GM12878 (cell line): ENCODE results near the gene TYK2. TPM values are rescaled to one million over a fixed set of nuclear protein-coding genes. Genes with fewer than 3 reads are reported as not detected.

ENCODE experiments used
- ATF3 ChIP-seq: IDR thresholded peaks from 2 replicates; pipeline ENCODE4 v1.6.1; 2011; ENCODE audit warnings: low read depth, mild to moderate bottlenecking, low read length, moderate library complexity, borderline replicate concordance; ENCODE audit errors: extremely low read depth
- BHLHE40 ChIP-seq, 2 experiments: fragments of 450-650 bp in 1 of 2; IDR thresholded peaks; 2 replicates each; pipeline ENCODE4 v1.6.1; 2011 to 2017; ENCODE audit warnings: low read depth in 2 of 2, borderline replicate concordance in 1 of 2, improper control_type of control experiment in 1 of 2, low read length in 1 of 2, mild to moderate bottlenecking in 1 of 2
- CBX3 ChIP-seq: fragments of 200-600 bp; sonication (generic); IDR thresholded peaks from 2 replicates; pipeline ENCODE4 v1.6.1; 2016; ENCODE audit warnings: low read depth, borderline replicate concordance
- CREB1 ChIP-seq: IDR thresholded peaks from 2 replicates; pipeline ENCODE4 v1.6.1; 2012; ENCODE audit warnings: low read depth, mild to moderate bottlenecking, inconsistent platforms
- HDAC2 ChIP-seq: fragments of 200-600 bp; sonication (generic); IDR thresholded peaks from 2 replicates; pipeline ENCODE4 v1.6.1; 2017
- KDM1A ChIP-seq: fragments of 200-600 bp; sonication (generic); IDR thresholded peaks from 2 replicates; pipeline ENCODE4 v1.6.1; 2016; ENCODE audit warnings: borderline replicate concordance
- KLF5 ChIP-seq: fragments of 450-650 bp; IDR thresholded peaks from 2 replicates; pipeline ENCODE4 v1.6.1; 2014; ENCODE audit warnings: mild to moderate bottlenecking; ENCODE audit not compliant: partially characterized antibody
- MAX ChIP-seq: IDR thresholded peaks from 2 replicates; pipeline ENCODE4 v1.6.1; 2012; ENCODE audit warnings: low read depth, low read length, improper control_type of control experiment
- MEF2B ChIP-seq: fragments of 450-650 bp; IDR thresholded peaks from 2 replicates; pipeline ENCODE4 v1.6.1; 2018; ENCODE audit warnings: mild to moderate bottlenecking, moderate library complexity; ENCODE audit not compliant: partially characterized antibody, poor library complexity, severe bottlenecking
- MLLT1 ChIP-seq: fragments of 450-650 bp; IDR thresholded peaks from 2 replicates; pipeline ENCODE4 v1.6.1; 2016; ENCODE audit warnings: mild to moderate bottlenecking
- MYC ChIP-seq: IDR thresholded peaks from 2 replicates; pipeline ENCODE4 v1.6.1; 2011; ENCODE audit warnings: mild to moderate bottlenecking, low read length, moderate library complexity, inconsistent platforms; ENCODE audit not compliant: insufficient read depth, insufficient replicate concordance, insufficient read length, severe bottlenecking
- NBN ChIP-seq: fragments of 450-650 bp; IDR thresholded peaks from 2 replicates; pipeline ENCODE4 v1.6.1; 2016
- NR2F1 ChIP-seq: fragments of 450-650 bp; conservative IDR thresholded peaks from 2 replicates; pipeline ENCODE4 v1.6.1; 2017; ENCODE audit warnings: mild to moderate bottlenecking
- PBX3 ChIP-seq: IDR thresholded peaks from 2 replicates; pipeline ENCODE4 v1.6.1; 2011; ENCODE audit warnings: mild to moderate bottlenecking, low read depth, low read length, moderate library complexity; ENCODE audit not compliant: insufficient replicate concordance
- POLR2AphosphoS5 ChIP-seq: IDR thresholded peaks from 2 replicates; pipeline ENCODE4 v1.6.1; 2011; ENCODE audit warnings: mild to moderate bottlenecking, low read length, inconsistent platforms
- RUNX3 ChIP-seq: IDR thresholded peaks from 2 replicates; pipeline ENCODE4 v1.6.1; 2012; ENCODE audit warnings: low read length, inconsistent platforms
- SP1 ChIP-seq: IDR thresholded peaks from one replicate; pipeline ENCODE4 v1.6.1; 2011; ENCODE audit warnings: low read depth, low read length
- SRF ChIP-seq, 2 experiments: IDR thresholded peaks; 2 replicates each; pipeline ENCODE4 v1.6.1; 2011; ENCODE audit warnings: low read depth in 2 of 2, low read length in 2 of 2, mild to moderate bottlenecking in 1 of 2, moderate library complexity in 1 of 2
- ZBTB33 ChIP-seq: fragments of 450-650 bp; IDR thresholded peaks from 2 replicates; pipeline ENCODE4 v1.6.1; 2017; ENCODE audit warnings: mild to moderate bottlenecking
- ZNF687 ChIP-seq: fragments of 450-650 bp; IDR thresholded peaks from 2 replicates; pipeline ENCODE4 v1.6.1; 2017; ENCODE audit warnings: mild to moderate bottlenecking, moderate library complexity
- polyA plus RNA-seq, 11 experiments: library from polyadenylated mRNA; depleted of rRNA in 4 of 11; unstranded in 6 of 11; stranded (reverse) in 5 of 11; fragments of >200 nt; fragmentation: Nextera tagmentation in 4 of 11; fragmentation: Illumina TruSeq in 1 of 11; extraction: Ambion mirVana in 4 of 11; extraction: Trizol in 1 of 11; gene quantifications; 1 replicate in 1 of 11; 2 replicates in 10 of 11; pipeline versions ENCODE4 v1.2.1 to v1.2.3, GENCODE V29; 2011 to 2016; ENCODE audit warnings: inconsistent platforms in 2 of 11, missing spikeins in 2 of 11, low read depth in 1 of 11
- total RNA-seq, 4 experiments: library from RNA; depleted of rRNA in 3 of 4; stranded (reverse); fragments of >200 nt in 3 of 4; fragmentation: Illumina TruSeq in 1 of 4; extraction: Trizol in 1 of 4; gene quantifications; 2 replicates each; pipeline versions ENCODE4 v1.2.1 to v1.2.3, GENCODE V29; 2013 to 2021

The TYK2 gene
- total and polyA plus RNA-seq, 10 of the 15 experiments (the other 5 are each of a cell fraction or from before 2014, with no cell fraction given), result 36.4 to 364 (median 179) TPM

- TF ChIP-seq ZNF687, result peak; percentile 77; the same call in 1 of the 2 replicates
- no peak for TF ChIP-seq CBX3
- peak; percentile 94 for TF ChIP-seq KLF5
- no peak for TF ChIP-seq POLR2AphosphoS5
- peak; percentile 97 for TF ChIP-seq KDM1A
- TF ChIP-seq RUNX3, result no peak
- peak; percentile 100 for TF ChIP-seq NBN
- TF ChIP-seq HDAC2, result 0 out of 2 replicates have a peak, but pooled peaks have one; percentile 52
- no peak for TF ChIP-seq MAX
- TF ChIP-seq CREB1, result no peak
- peak; percentile 86 for TF ChIP-seq NR2F1
- peak; percentile 85 for TF ChIP-seq MLLT1
- TF ChIP-seq BHLHE40 (IDR thresholded peaks at IDR 0.05; ENCODE audit: borderline replicate concordance in 1 of 2, low read depth in 2 of 2, low read length in 1 of 2), result peak; percentile 68 to 82
- no peak for TF ChIP-seq PBX3
- TF ChIP-seq MYC, result no peak
- TF ChIP-seq SRF (IDR thresholded peaks at IDR 0.05; ENCODE audit: low read depth in 2 of 2, low read length in 2 of 2), result no peak
- TF ChIP-seq ATF3, result no peak
- TF ChIP-seq MEF2B, result peak; percentile 83
- TF ChIP-seq SP1, result peak; percentile 85
- no peak for TF ChIP-seq ZBTB33
These were observed 36.2 kb upstream of the TYK2 start (continued) for GRCh38 chr19:10416380-10417257.
